Endodermal cell (in vitro differentiated cells): ENCODE measurements around the gene FAM50A. TPM values are rescaled to one million over a fixed set of nuclear protein-coding genes. Genes with fewer than 3 reads are reported as not detected.

Source experiments
- DNase-seq: peaks from one replicate; pipeline ENCODE4 v3.0.0-alpha.2; 2017
- H3K27ac ChIP-seq: 2 replicates; pipeline ENCODE4 v1.5.1; 2013; ENCODE audit warnings: mild to moderate bottlenecking, low read depth, low read length, moderate library complexity
- H3K27me3 ChIP-seq: 2 replicates; pipeline ENCODE4 v1.6.1; 2013; ENCODE audit warnings: mild to moderate bottlenecking, low read length, moderate library complexity; ENCODE audit not compliant: insufficient read depth, control insufficient read depth, poor library complexity, severe bottlenecking
- H3K36me3 ChIP-seq: 2 replicates; pipeline ENCODE4 v1.7.0; 2013; ENCODE audit warnings: mild to moderate bottlenecking, low read length, moderate library complexity; ENCODE audit not compliant: control insufficient read depth, insufficient read depth
- H3K4me1 ChIP-seq: one replicate; pipeline ENCODE4 v1.7.0; 2013; ENCODE audit warnings: low read length; ENCODE audit not compliant: control insufficient read depth, insufficient read depth
- H3K4me3 ChIP-seq: 2 replicates; pipeline ENCODE4 v1.5.1; 2013; ENCODE audit warnings: mild to moderate bottlenecking, low read length, moderate library complexity
- H3K9ac ChIP-seq: 2 replicates; pipeline ENCODE4 v1.6.1; 2013; ENCODE audit warnings: mild to moderate bottlenecking, low read length, moderate library complexity; ENCODE audit not compliant: poor library complexity, severe bottlenecking; ENCODE audit errors: extremely low read depth
- H3K9me3 ChIP-seq: 2 replicates; pipeline ENCODE4 v1.6.1; 2013; ENCODE audit warnings: mild to moderate bottlenecking, low read length, moderate library complexity; ENCODE audit not compliant: control insufficient read depth
- H3K27ac Mint-ChIP-seq: 2 replicates; pipeline ENCODE4 v1.8.0; 2020; ENCODE audit warnings: mixed read lengths
- H3K27me3 Mint-ChIP-seq: 2 replicates; pipeline ENCODE4 v1.8.0; 2021; ENCODE audit warnings: mild to moderate bottlenecking, mixed read lengths; ENCODE audit not compliant: insufficient read depth
- H3K36me3 Mint-ChIP-seq: 2 replicates; pipeline ENCODE4 v1.8.0; 2020; ENCODE audit warnings: low read depth, mixed read lengths
- H3K4me1 Mint-ChIP-seq: 2 replicates; pipeline ENCODE4 v1.8.0; 2020; ENCODE audit warnings: mixed read lengths
- H3K4me3 Mint-ChIP-seq: 2 replicates; pipeline ENCODE4 v1.8.0; 2020; ENCODE audit warnings: mild to moderate bottlenecking, moderate library complexity, mixed read lengths
- H3K9me3 Mint-ChIP-seq: 2 replicates; pipeline ENCODE4 v1.8.0; 2020; ENCODE audit warnings: mild to moderate bottlenecking, mixed read lengths
- WGBS, 2 experiments: methylation state at CpG; one replicate each; pipeline versions ENCODE4 v1.1.5 to v1.1.7; 2013; ENCODE audit warnings: missing lambda C conversion rate in 2 of 2, mixed read lengths in 1 of 2; ENCODE audit not compliant: insufficient coverage in 1 of 2, insufficient read length in 1 of 2; 5-methylcytosine and 5-hydroxymethylcytosine counted together
- total RNA-seq, 2 donors: library from RNA; stranded (reverse); fragmentation: NEBNext Ultra II Directional in 1 of 2; extraction: Animal tissue kit (Norgen Biotek cat#: 25700) in 1 of 2; gene quantifications; 2 replicates in 1 of 2; 3 replicates in 1 of 2; pipeline ENCODE4 v1.2.1, GENCODE V29; 2021
- TF ChIP-seq, protein P1 (sequence below): fragments of 200-600 bp; sonication (generic); conservative IDR thresholded peaks from 2 replicates; pipeline ENCODE4 v1.5.0; 2021; ENCODE audit warnings: antibody characterized with exemption, mild to moderate bottlenecking

The FAM50A gene
- total RNA-seq, 2 donors from 2014 or later, result 91.0 to 102 TPM

DNA sequence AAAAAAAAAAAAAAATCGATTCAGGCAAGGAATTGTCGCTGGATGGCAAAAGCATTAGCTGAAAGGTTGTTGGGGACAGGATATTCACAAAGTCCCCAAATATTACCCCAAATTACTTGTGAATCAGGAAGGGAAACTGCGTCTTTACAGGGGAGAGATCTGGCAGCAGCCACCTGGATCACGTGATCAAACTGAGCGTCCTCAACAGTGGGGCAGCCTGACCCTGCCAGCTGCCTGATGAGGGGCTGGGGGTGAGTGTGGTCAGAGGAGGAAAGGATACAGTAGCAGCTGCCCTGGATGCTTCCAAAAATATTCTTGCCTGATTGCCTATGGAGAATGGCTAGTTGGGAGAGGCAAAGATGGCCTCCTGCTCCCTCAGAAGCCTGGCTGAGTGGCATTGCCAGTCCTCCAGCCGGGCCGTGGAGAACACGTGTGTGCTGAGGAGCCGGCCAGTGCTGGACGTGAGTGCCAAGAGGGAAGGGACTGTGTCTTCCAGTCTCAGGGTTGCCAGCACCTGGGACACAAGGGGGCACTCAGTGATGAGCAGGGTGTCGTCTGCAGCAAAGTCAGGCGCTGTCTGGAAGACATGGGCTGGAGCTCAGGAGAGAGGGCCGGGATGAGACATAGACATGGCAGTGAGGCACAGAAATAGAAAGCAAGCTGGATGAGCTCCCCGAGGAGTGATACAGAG is 38.1 kb downstream of the FAM50A start:
- Mint-ChIP-seq H3K4me3 (no peak overlapping the region), H3K9me3 (peaks cover 66% of the 10 kb centered on the region), H3K27ac (no peak overlapping the region), H3K4me1 (no peaks in the 10 kb centered on the region), H3K36me3 (no peaks in the 10 kb centered on the region), H3K27me3 (no peaks in the 10 kb centered on the region)
- H3K4me3 ChIP-seq, result no peak overlapping the region
- WGBS, 2 experiments, result 81 to 93% methylated on average over 3 to 13 of the region's 14 CpGs
- no peak for DNase-seq
- TF ChIP-seq, protein P1, sequence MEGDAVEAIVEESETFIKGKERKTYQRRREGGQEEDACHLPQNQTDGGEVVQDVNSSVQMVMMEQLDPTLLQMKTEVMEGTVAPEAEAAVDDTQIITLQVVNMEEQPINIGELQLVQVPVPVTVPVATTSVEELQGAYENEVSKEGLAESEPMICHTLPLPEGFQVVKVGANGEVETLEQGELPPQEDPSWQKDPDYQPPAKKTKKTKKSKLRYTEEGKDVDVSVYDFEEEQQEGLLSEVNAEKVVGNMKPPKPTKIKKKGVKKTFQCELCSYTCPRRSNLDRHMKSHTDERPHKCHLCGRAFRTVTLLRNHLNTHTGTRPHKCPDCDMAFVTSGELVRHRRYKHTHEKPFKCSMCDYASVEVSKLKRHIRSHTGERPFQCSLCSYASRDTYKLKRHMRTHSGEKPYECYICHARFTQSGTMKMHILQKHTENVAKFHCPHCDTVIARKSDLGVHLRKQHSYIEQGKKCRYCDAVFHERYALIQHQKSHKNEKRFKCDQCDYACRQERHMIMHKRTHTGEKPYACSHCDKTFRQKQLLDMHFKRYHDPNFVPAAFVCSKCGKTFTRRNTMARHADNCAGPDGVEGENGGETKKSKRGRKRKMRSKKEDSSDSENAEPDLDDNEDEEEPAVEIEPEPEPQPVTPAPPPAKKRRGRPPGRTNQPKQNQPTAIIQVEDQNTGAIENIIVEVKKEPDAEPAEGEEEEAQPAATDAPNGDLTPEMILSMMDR, result no peak
- no peaks in the 10 kb centered on the region for H3K9me3 ChIP-seq
- peaks cover 4% of the 10 kb centered on the region for H3K36me3 ChIP-seq
- no peaks in the 10 kb centered on the region for H3K4me1 ChIP-seq
- no peaks in the 10 kb centered on the region for H3K27me3 ChIP-seq
- H3K9ac ChIP-seq, result no peak overlapping the region
- no peak overlapping the region for H3K27ac ChIP-seq

DNA sequence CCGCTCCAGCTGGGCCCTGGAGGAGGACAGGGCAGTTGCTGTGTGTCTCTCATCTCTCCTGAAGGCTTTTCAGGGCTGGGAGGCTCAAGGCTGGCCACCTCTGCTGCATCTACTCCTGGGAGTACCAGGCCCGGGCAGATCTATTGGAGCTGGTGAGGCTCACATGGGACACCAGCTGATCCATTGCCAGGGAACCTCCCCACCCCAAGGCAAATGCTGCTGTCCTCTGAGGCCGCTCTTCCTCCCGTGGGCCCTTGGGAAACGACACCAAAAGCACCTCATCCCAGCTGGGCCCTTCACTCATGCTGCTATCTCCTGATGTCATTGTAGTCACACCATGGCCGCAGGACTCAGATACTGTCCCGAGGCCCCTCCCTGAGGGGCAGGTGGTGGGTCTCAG is 38.8 kb downstream of the FAM50A start:
- DNase-seq, result no peak
- no peak overlapping the region for H3K4me3 Mint-ChIP-seq

DNA sequence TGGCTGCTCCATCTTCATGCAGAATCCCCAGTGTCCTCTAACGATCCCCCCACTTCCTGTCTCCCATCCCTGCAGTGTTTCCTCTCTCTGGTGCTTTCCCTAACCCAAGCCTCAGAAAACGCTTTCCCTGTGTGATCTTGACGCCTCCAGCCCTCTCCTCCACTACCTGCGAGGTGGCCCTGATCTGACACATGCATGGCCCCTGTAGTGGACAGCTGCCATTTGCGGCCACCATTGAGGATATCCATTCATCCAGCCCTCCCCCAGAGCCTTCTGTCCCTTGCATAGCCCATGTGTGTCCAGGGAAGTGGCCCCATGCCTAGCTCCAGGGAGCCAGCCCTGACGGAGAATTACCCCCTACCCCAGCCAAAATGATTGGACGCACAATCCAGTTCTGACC is 39.4 kb downstream of the FAM50A start:
- no peak overlapping the region for H3K27ac Mint-ChIP-seq
- DNase-seq, result no peak
- H3K4me1 Mint-ChIP-seq, result no peaks in the 10 kb centered on the region
- H3K27me3 Mint-ChIP-seq, result no peaks in the 10 kb centered on the region
- Histone ChIP-seq H3K27me3 (no peaks in the 10 kb centered on the region), H3K36me3 (peaks cover 4% of the 10 kb centered on the region), H3K4me1 (no peaks in the 10 kb centered on the region), H3K27ac (no peak overlapping the region), H3K9me3 (no peaks in the 10 kb centered on the region), H3K9ac (no peak overlapping the region), H3K4me3 (no peak overlapping the region)
- TF ChIP-seq, protein P1, result no peak
- 88 to 96% methylated on average over 3 to 7 of the region's 7 CpGs for WGBS, 2 experiments
- H3K4me3 Mint-ChIP-seq, result no peak overlapping the region
- peaks cover 69% of the 10 kb centered on the region for H3K9me3 Mint-ChIP-seq
- peaks cover 6% of the 10 kb centered on the region for H3K36me3 Mint-ChIP-seq

More for the DNA sequence above, 38.8 kb downstream of the FAM50A start:
- no peaks in the 10 kb centered on the region for H3K27me3 Mint-ChIP-seq
- Histone ChIP-seq H3K36me3 (peaks cover 4% of the 10 kb centered on the region), H3K9ac (no peak overlapping the region), H3K4me1 (no peaks in the 10 kb centered on the region), H3K27me3 (no peaks in the 10 kb centered on the region), H3K4me3 (no peak overlapping the region), H3K27ac (no peak overlapping the region), H3K9me3 (no peaks in the 10 kb centered on the region)
- TF ChIP-seq, protein P1, result no peak
- H3K4me1 Mint-ChIP-seq, result no peaks in the 10 kb centered on the region
- H3K36me3 Mint-ChIP-seq, result peaks cover 2% of the 10 kb centered on the region
- no peak overlapping the region for H3K27ac Mint-ChIP-seq
- WGBS, 2 experiments, result 94% methylated on average over 7 of the region's 7 CpGs; no CpG with 5 or more reads in 1 of the 2 experiments
- H3K9me3 Mint-ChIP-seq, result peaks cover 69% of the 10 kb centered on the region
